HL-60 (cell line): ENCODE measurements around the gene CMTM5.

Experiments
- CTCF ChIP-seq: IDR thresholded peaks from one replicate; pipeline ENCODE4 v1.5.1; 2011; ENCODE audit warnings: low read length, control low read depth, inconsistent platforms; ENCODE audit not compliant: insufficient read depth
- GABPA ChIP-seq: IDR thresholded peaks from 2 replicates; pipeline ENCODE4 v1.6.1; 2012; ENCODE audit warnings: low read depth
- POLR2AphosphoS5 ChIP-seq: IDR thresholded peaks from 2 replicates; pipeline ENCODE4 v1.6.1; 2012; ENCODE audit warnings: low read depth
- SPI1 ChIP-seq: IDR thresholded peaks from 2 replicates; pipeline ENCODE4 v1.6.1; 2012; ENCODE audit warnings: low read depth, mild to moderate bottlenecking, borderline replicate concordance
- TF ChIP-seq, protein P1 (sequence below): IDR thresholded peaks from 2 replicates; pipeline ENCODE4 v1.6.1; 2012; ENCODE audit warnings: low read depth; ENCODE audit not compliant: insufficient replicate concordance

GRCh38 chr14:23392613-23393012, 15.8 kb downstream of the CMTM5 start:
- TF ChIP-seq POLR2AphosphoS5 (no peak), CTCF (no peak), SPI1 (no peak), GABPA (no peak)
- TF ChIP-seq, protein P1, sequence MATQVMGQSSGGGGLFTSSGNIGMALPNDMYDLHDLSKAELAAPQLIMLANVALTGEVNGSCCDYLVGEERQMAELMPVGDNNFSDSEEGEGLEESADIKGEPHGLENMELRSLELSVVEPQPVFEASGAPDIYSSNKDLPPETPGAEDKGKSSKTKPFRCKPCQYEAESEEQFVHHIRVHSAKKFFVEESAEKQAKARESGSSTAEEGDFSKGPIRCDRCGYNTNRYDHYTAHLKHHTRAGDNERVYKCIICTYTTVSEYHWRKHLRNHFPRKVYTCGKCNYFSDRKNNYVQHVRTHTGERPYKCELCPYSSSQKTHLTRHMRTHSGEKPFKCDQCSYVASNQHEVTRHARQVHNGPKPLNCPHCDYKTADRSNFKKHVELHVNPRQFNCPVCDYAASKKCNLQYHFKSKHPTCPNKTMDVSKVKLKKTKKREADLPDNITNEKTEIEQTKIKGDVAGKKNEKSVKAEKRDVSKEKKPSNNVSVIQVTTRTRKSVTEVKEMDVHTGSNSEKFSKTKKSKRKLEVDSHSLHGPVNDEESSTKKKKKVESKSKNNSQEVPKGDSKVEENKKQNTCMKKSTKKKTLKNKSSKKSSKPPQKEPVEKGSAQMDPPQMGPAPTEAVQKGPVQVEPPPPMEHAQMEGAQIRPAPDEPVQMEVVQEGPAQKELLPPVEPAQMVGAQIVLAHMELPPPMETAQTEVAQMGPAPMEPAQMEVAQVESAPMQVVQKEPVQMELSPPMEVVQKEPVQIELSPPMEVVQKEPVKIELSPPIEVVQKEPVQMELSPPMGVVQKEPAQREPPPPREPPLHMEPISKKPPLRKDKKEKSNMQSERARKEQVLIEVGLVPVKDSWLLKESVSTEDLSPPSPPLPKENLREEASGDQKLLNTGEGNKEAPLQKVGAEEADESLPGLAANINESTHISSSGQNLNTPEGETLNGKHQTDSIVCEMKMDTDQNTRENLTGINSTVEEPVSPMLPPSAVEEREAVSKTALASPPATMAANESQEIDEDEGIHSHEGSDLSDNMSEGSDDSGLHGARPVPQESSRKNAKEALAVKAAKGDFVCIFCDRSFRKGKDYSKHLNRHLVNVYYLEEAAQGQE, result no peak
